Activated CD8-positive, alpha-beta T cell treated with anti-CD3 and anti-CD28 coated beads for 36 hours (primary cell): ENCODE data around the gene IFNAR1. TPM values are rescaled to one million over a fixed set of nuclear protein-coding genes. Genes with fewer than 3 reads are reported as not detected.

Experiments
- ATAC-seq: fragments of 200-7000 bp; cut with Tn5 transposase; one replicate; pipeline ENCODE4 v1.10.0; 2021; ENCODE audit warnings: mild to moderate bottlenecking, moderate library complexity
- CTCF ChIA-PET: fragments of 350-600 bp; sonication (Branson Sonifier 250); formaldehyde crosslinking; loops from one replicate; lab custom pipeline; 2021; ENCODE audit warnings: antibody characterized with exemption; lab: Charles Lee
- POLR2A ChIA-PET: fragments of 350-600 bp; sonication (Branson Sonifier 250); formaldehyde crosslinking; loops from one replicate; lab custom pipeline; 2021; ENCODE audit warnings: antibody characterized with exemption; lab: Charles Lee
- DNase-seq: peaks from one replicate; pipeline ENCODE4 v3.0.0-alpha.2; 2020
- H3K27ac Mint-ChIP-seq: one replicate; pipeline ENCODE4 v1.8.0; 2021; ENCODE audit warnings: mild to moderate bottlenecking, mixed read lengths
- H3K27me3 Mint-ChIP-seq: one replicate; pipeline ENCODE4 v1.8.0; 2021; ENCODE audit warnings: mixed read lengths
- H3K36me3 Mint-ChIP-seq: one replicate; pipeline ENCODE4 v1.8.0; 2021; ENCODE audit warnings: low read depth, mixed read lengths
- H3K4me1 Mint-ChIP-seq: one replicate; pipeline ENCODE4 v1.8.0; 2021; ENCODE audit warnings: low read depth, mixed read lengths
- H3K4me3 Mint-ChIP-seq: one replicate; pipeline ENCODE4 v1.8.0; 2021; ENCODE audit warnings: mild to moderate bottlenecking, moderate library complexity, mixed read lengths
- H3K9me3 Mint-ChIP-seq: one replicate; pipeline ENCODE4 v1.8.0; 2021; ENCODE audit warnings: mixed read lengths
- intact Hi-C: fragments of 100-400 bp; cut with micrococcal nuclease; formaldehyde crosslinking; loops from one replicate; pipeline ENCODE4 v1.10.0; 2022
- total RNA-seq, 2 experiments: library from RNA; stranded (reverse); gene quantifications; one replicate each; pipeline ENCODE4 v1.2.3, GENCODE V29; 2021
- TF ChIP-seq, protein P1 (sequence below): fragments of 200-600 bp; IDR thresholded peaks from one replicate; pipeline ENCODE4 v1.8.0; 2022; ENCODE audit warnings: antibody characterized with exemption, mild to moderate bottlenecking

The IFNAR1 gene
- total RNA-seq, 2 experiments from 2014 or later, result 25.6 to 30.3 TPM

DNA sequence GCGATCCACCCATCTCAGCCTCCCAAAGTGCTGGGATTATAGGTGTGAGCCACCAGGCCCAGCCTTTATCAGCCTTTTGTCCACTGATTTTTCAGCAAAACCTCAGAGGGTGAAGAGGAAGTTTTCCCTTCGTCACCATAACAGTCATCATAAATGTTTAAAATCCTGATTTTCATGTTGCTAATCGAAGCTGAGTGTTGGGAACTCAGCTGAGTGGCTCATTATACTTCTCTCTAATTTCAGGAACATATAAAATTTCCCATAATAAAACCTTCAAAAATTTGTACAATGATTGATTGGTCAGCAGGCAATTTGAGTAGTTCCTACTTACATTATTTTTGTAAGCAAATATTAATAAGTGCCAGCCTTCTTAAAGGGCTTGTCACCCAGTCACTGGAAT, 46.6 kb downstream of the IFNAR1 start:
- Mint-ChIP-seq H3K27ac (no peak overlapping the region), H3K27me3 (no peaks in the 10 kb centered on the region), H3K9me3 (peaks cover 13% of the 10 kb centered on the region), H3K4me1 (peaks cover 6% of the 10 kb centered on the region), H3K36me3 (peaks cover 5% of the 10 kb centered on the region), H3K4me3 (no peak overlapping the region)
- DNase-seq, result no peak
- intact Hi-C loops, result no loop called here
- CTCF ChIA-PET, result interaction anchor here (0.8 to 2.4 kb wide), 3 partner anchors 10 to 171 kb away, joined by 4 to 14 read pairs (median 6); no protein-coding TSS in a partner anchor
- TF ChIP-seq, protein P1, sequence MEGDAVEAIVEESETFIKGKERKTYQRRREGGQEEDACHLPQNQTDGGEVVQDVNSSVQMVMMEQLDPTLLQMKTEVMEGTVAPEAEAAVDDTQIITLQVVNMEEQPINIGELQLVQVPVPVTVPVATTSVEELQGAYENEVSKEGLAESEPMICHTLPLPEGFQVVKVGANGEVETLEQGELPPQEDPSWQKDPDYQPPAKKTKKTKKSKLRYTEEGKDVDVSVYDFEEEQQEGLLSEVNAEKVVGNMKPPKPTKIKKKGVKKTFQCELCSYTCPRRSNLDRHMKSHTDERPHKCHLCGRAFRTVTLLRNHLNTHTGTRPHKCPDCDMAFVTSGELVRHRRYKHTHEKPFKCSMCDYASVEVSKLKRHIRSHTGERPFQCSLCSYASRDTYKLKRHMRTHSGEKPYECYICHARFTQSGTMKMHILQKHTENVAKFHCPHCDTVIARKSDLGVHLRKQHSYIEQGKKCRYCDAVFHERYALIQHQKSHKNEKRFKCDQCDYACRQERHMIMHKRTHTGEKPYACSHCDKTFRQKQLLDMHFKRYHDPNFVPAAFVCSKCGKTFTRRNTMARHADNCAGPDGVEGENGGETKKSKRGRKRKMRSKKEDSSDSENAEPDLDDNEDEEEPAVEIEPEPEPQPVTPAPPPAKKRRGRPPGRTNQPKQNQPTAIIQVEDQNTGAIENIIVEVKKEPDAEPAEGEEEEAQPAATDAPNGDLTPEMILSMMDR, result no peak
- no peak for ATAC-seq
- POLR2A ChIA-PET, result no interaction called here

DNA sequence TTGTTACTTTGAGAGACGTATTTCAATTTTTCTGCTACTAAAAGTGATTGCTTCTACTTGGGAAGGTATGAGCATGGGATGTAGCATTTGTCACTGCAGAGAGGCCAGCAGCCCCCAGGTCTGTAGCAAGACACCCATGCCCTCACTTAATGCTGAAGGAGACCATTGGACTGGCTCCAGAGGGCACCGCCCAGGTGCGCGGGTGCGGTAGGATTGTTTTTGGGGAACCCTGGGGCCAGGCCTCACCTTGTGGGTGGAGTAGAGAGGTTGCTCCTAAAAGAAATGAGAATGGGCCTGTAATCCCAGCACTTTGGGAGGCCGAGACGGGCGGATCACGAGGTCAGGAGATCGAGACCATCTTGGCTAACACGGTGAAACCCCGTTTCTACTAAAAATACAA, 47.8 kb downstream of the IFNAR1 start:
- peaks cover 6% of the 10 kb centered on the region for H3K4me1 Mint-ChIP-seq
- no peak for ATAC-seq
- TF ChIP-seq, protein P1, result no peak
- H3K27me3 Mint-ChIP-seq, result no peaks in the 10 kb centered on the region
- H3K4me3 Mint-ChIP-seq, result no peak overlapping the region
- H3K9me3 Mint-ChIP-seq, result peaks cover 5% of the 10 kb centered on the region
- intact Hi-C loops, result no loop called here
- peaks cover under 1% of the 10 kb centered on the region for H3K36me3 Mint-ChIP-seq
- ChIA-PET POLR2A (no interaction called here), CTCF (interaction anchor here (2.4 kb wide), 1 partner anchor 11 kb away, joined by 14 read pairs; no protein-coding TSS in a partner anchor)
- no peak overlapping the region for H3K27ac Mint-ChIP-seq
- DNase-seq, result no peak

DNA sequence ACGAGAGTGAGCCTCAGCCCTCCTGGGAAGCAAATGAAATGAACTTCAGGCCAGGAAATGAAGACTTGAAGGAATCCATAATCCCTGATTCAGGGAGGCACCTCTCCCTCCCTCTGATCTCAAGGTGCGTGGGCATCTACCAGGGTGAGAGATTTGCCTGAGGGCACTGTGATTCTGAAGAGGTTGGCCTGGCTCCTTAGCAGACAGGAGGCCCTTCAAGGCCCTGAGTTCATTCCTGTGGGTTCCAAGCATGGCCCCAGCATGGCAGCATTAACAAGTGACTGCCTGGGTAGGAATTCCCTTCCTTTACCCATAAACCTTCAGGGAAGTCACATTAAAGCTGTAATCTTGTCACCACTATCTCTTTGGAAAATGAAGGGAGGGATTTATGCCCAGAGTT, 48.7 kb downstream of the IFNAR1 start:
- TF ChIP-seq, protein P1, result no peak

DNA sequence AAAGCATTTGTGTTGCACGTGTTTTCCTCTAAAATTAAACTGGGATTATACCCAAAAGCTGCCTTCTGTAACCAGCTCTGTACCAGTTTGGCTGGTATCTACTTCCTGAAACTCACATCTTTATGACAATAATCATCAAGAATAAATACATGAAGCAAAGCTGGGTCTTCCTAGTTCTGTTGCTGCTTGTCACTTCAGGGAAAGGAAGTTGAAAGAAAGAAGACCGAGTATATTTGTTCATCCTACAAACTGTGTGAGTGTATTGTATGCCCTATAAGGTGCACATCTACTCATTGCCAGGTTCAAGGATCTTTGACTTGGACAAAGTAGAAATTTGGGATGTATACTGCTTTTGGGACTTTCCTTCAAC, 49.3 kb downstream of the IFNAR1 start:
- intact Hi-C loops, result no loop called here
- Mint-ChIP-seq H3K4me1 (peaks cover 8% of the 10 kb centered on the region), H3K27me3 (no peaks in the 10 kb centered on the region), H3K4me3 (no peak overlapping the region), H3K36me3 (no peaks in the 10 kb centered on the region), H3K27ac (no peak overlapping the region), H3K9me3 (no peaks in the 10 kb centered on the region)
- TF ChIP-seq, protein P1, result no peak
- ChIA-PET POLR2A (no interaction called here), CTCF (interaction anchor here (0.9 to 4.1 kb wide), 5 partner anchors 10 to 177 kb away, joined by 3 to 16 read pairs (median 4); no protein-coding TSS in a partner anchor)
- DNase-seq (no peak), ATAC-seq (no peak)

More for the DNA sequence above, 48.7 kb downstream of the IFNAR1 start:
- H3K27me3 Mint-ChIP-seq, result no peaks in the 10 kb centered on the region
- H3K27ac Mint-ChIP-seq, result no peak overlapping the region
- peaks cover 6% of the 10 kb centered on the region for H3K4me1 Mint-ChIP-seq
- POLR2A ChIA-PET, result no interaction called here
- ATAC-seq (no peak), DNase-seq (no peak)
- intact Hi-C loops, result no loop called here
- no peaks in the 10 kb centered on the region for H3K36me3 Mint-ChIP-seq
- CTCF ChIA-PET, result interaction anchor here (0.9 to 4.1 kb wide), 5 partner anchors 10 to 177 kb away, joined by 3 to 16 read pairs (median 4); no protein-coding TSS in a partner anchor
- H3K4me3 Mint-ChIP-seq, result no peak overlapping the region
- H3K9me3 Mint-ChIP-seq, result peaks cover 2% of the 10 kb centered on the region

DNA sequence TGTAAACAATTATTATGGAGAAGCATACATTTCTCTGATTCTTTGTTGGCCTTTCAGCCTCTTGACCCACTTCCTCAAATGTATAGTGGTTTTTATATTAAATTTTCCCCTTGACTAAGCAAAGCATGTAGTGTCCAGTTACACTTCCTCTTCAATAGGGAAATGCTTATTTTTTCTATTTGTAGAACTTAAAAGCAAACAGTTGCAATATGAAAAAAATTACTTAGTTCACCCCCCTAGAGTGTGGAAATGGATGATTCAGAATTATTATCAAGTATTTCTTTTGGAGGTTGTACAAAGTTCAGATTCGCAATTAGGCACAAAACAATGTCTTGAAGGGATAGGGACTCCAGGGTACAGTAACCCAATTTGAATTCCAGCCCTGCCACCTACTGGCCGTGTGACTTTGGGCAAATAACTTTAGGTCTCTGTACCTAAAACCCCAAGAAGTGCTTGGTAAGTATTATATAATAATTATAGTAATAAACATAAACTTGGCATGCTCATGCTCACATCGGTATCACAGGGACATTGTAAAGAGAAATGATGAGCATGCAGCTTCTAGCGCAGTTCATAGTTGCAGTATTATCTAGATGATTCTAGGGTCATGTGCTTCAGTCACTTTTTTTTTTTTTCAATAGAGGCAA, 49.8 kb downstream of the IFNAR1 start:
- Mint-ChIP-seq H3K27me3 (no peaks in the 10 kb centered on the region), H3K4me3 (no peak overlapping the region), H3K27ac (no peak overlapping the region), H3K4me1 (peaks cover 12% of the 10 kb centered on the region), H3K36me3 (no peaks in the 10 kb centered on the region), H3K9me3 (no peaks in the 10 kb centered on the region)
- DNase-seq (peak; percentile 79), ATAC-seq (peak; percentile 81)
- TF ChIP-seq, protein P1, result peak; percentile 71
- intact Hi-C loops, result no loop called here
- ChIA-PET CTCF (interaction anchor here (0.6 to 6.5 kb wide), 9 partner anchors 11 to 178 kb away, joined by 3 to 29 read pairs (median 4); no protein-coding TSS in a partner anchor), POLR2A (no interaction called here)
